Stomach (tissue), 9 donors: ENCODE data around the gene TMEM253. TPM values are rescaled to one million over a fixed set of nuclear protein-coding genes. Genes with fewer than 3 reads are reported as not detected.
A peak's percentile ranks its signal among the peaks of the same experiment; 100 is the strongest.

Source experiments
- DNase-seq, 2 donors: peaks; one replicate each; pipeline versions ENCODE4 v3.0.0 to v3.0.0-alpha.2; 2013 to 2019
- H3K27ac ChIP-seq, 5 donors: fragments of 200-600 bp in 4 of 5; sonication (generic) in 4 of 5; one replicate each; pipeline ENCODE4 v1.5.1; 2013 to 2019; ENCODE audit warnings: mild to moderate bottlenecking in 1 of 5, moderate library complexity in 1 of 5
- H3K27me3 ChIP-seq, 3 donors: fragments of 200-600 bp; sonication (generic); one replicate each; pipeline ENCODE4 v1.5.1; 2017 to 2019; ENCODE audit warnings: mixed run types in 1 of 3
- H3K36me3 ChIP-seq, 4 donors: fragments of 200-600 bp; sonication (generic); 1 replicate in 3 of 4; 2 replicates in 1 of 4; pipeline ENCODE4 v1.5.1; 2016 to 2019
- H3K4me1 ChIP-seq, 4 donors: fragments of 200-600 bp; sonication (generic); one replicate each; pipeline ENCODE4 v1.5.1; 2016 to 2019
- H3K4me3 ChIP-seq, 4 donors: fragments of 200-600 bp; sonication (generic) in 3 of 4; one replicate each; pipeline ENCODE4 v1.5.1; 2016 to 2019; ENCODE audit warnings: mild to moderate bottlenecking in 1 of 4
- H3K9me3 ChIP-seq, 4 donors: fragments of 200-600 bp; sonication (generic); one replicate each; pipeline ENCODE4 v1.5.1; 2016 to 2019
- CTCF ChIP-seq, 7 experiments: fragments of 450-650 bp in 4 of 7; fragments of 200-600 bp in 3 of 7; sonication (generic) in 3 of 7; IDR thresholded peaks; one replicate each; pipeline ENCODE4 v1.5.1; 2016 to 2019; ENCODE audit warnings: antibody characterized with exemption in 7 of 7, control low read depth in 2 of 7, mild to moderate bottlenecking in 1 of 7
- EP300 ChIP-seq: sonication (generic); formaldehyde crosslinking; IDR thresholded peaks from one replicate; pipeline ENCODE4 v1.6.1; 2017; ENCODE audit warnings: antibody characterized with exemption
- POLR2A ChIP-seq, 4 donors: fragments of 450-650 bp; IDR thresholded peaks; one replicate each; pipeline ENCODE4 v1.6.1; 2016; ENCODE audit warnings: antibody characterized with exemption in 4 of 4, control low read depth in 2 of 4, mild to moderate bottlenecking in 1 of 4, moderate library complexity in 1 of 4
- POLR2AphosphoS5 ChIP-seq, 3 donors: sonication (generic); formaldehyde crosslinking; IDR thresholded peaks; one replicate each; pipeline ENCODE4 v1.6.1; 2016; ENCODE audit warnings: antibody characterized with exemption in 3 of 3
- WGBS, 5 donors: extraction: QIAGEN DNeasy Blood & Tissue Kit in 3 of 5; methylation state at CpG; one replicate each; pipeline versions ENCODE4 v1.1.5 to v1.1.7; 2013 to 2018; 5-methylcytosine and 5-hydroxymethylcytosine counted together
- intact Hi-C: fragments of 100-400 bp; cut with DNase I; formaldehyde crosslinking; loops from one replicate; pipeline ENCODE4 v1.15.1; 2023; ENCODE audit warnings: low total_unique reads
- polyA plus RNA-seq, 3 donors: library from polyadenylated mRNA; stranded (reverse); fragments of 200-250 nt; gene quantifications; one replicate each; pipeline ENCODE4 v1.2.3, GENCODE V29; 2013
- total RNA-seq, 5 donors: library from RNA; depleted of rRNA; stranded (reverse); fragments of >200 nt; gene quantifications; one replicate each; pipeline versions ENCODE4 v1.1.0 to v1.2.3, GENCODE V29; 2014 to 2016
- donor health status: healthy with polysubstance abuse.
- donor health status: Bipolar disorder and iron deficiency.
- donor health status: healthy.

The TMEM253 gene
- total and polyA plus RNA-seq, 8 donors: 0.43 to 8.1 (median 1.1) TPM; not detected in 2

- WGBS, 5 donors: 59 to 86% (median 75%) methylated on average over 5 to 11 of the region's 11 CpGs
- Histone ChIP-seq H3K27ac (peak overlapping the region in 3 of 5 donors; percentile 34 to 72 (median 70)), H3K36me3 (peaks cover 45 to 99% (median 89%) of the 10 kb centered on the region in 4 donors), H3K27me3 (no peaks in the 10 kb centered on the region), H3K4me3 (no peak overlapping the region), H3K9me3 (no peaks in the 10 kb centered on the region), H3K4me1 (peaks cover 7 to 43% (median 19%) of the 10 kb centered on the region in 4 donors)
- intact Hi-C loops: loop anchor here (10.0 kb wide), 1 partner anchor 69 kb away; no protein-coding TSS in a partner anchor
- DNase-seq: no peak
- no peak for TF ChIP-seq CTCF (IDR thresholded peaks at IDR 0.05)
- TF ChIP-seq EP300: no peak
- TF ChIP-seq POLR2AphosphoS5 (IDR thresholded peaks at IDR 0.05): no peak
- no peak for TF ChIP-seq POLR2A (IDR thresholded peaks at IDR 0.05)
Measured at GRCh38 chr14:21083565-21084325, 17.1 kb upstream of the TMEM253 start.

GRCh38 chr14:21084396-21084795 lies 16.5 kb upstream of the TMEM253 start:
- intact Hi-C loops: loop anchor here (10.0 kb wide), 1 partner anchor 70 kb away; no protein-coding TSS in a partner anchor
- TF ChIP-seq POLR2AphosphoS5 (IDR thresholded peaks at IDR 0.05): no peak
- WGBS, 5 donors: 74 to 89% (median 82%) methylated on average over 2 of the region's 2 CpGs
- Histone ChIP-seq H3K27ac (peak overlapping the region in 4 of 5 donors; percentile 11 to 72 (median 64)), H3K9me3 (no peaks in the 10 kb centered on the region), H3K27me3 (no peaks in the 10 kb centered on the region), H3K4me3 (no peak overlapping the region), H3K36me3 (peaks cover 39 to 99% (median 89%) of the 10 kb centered on the region in 4 donors), H3K4me1 (peaks cover 7 to 46% (median 19%) of the 10 kb centered on the region in 4 donors)
- DNase-seq: no peak

GRCh38 chr14:21084998-21085853 lies 15.6 kb upstream of the TMEM253 start:
- Histone ChIP-seq H3K36me3 (peaks cover 36 to 99% (median 89%) of the 10 kb centered on the region in 4 donors), H3K4me1 (peaks cover 7 to 46% (median 19%) of the 10 kb centered on the region in 4 donors), H3K4me3 (peak overlapping the region in 1 of 4 donors; percentile 12), H3K27me3 (no peaks in the 10 kb centered on the region), H3K9me3 (no peaks in the 10 kb centered on the region), H3K27ac (peak overlapping the region in 4 of 5 donors; percentile 13 to 72 (median 64))
- DNase-seq: peak in 1 of 2 donors; percentile 63
- intact Hi-C loops: loop anchor here (10.0 kb wide), 1 partner anchor 70 kb away; no protein-coding TSS in a partner anchor
- 58 to 65% (median 62%) methylated on average over 16 to 17 of the region's 17 CpGs for WGBS, 5 donors
- TF ChIP-seq POLR2AphosphoS5 (IDR thresholded peaks at IDR 0.05): peak; percentile 20 to 44 (median 28)
- TF ChIP-seq POLR2A (IDR thresholded peaks at IDR 0.05): no peak

GRCh38 chr14:21086908-21087293 lies 14.0 kb upstream of the TMEM253 start:
- H3K9me3 ChIP-seq: no peaks in the 10 kb centered on the region
- no peaks in the 10 kb centered on the region for H3K27me3 ChIP-seq
- H3K4me3 ChIP-seq: no peak overlapping the region
- peaks cover 7 to 48% (median 20%) of the 10 kb centered on the region in 4 donors for H3K4me1 ChIP-seq
- no peak for TF ChIP-seq POLR2A (IDR thresholded peaks at IDR 0.05)
- TF ChIP-seq EP300: no peak
- no peak for TF ChIP-seq POLR2AphosphoS5 (IDR thresholded peaks at IDR 0.05)
- no peak for TF ChIP-seq CTCF (IDR thresholded peaks at IDR 0.05)
- peaks cover 24 to 99% (median 89%) of the 10 kb centered on the region in 4 donors for H3K36me3 ChIP-seq
- DNase-seq: no peak
- WGBS, 5 donors: 88 to 95% (median 88%) methylated on average over 4 of the region's 4 CpGs
- peak overlapping the region in 3 of 5 donors; percentile 4 to 67 (median 16) for H3K27ac ChIP-seq
- intact Hi-C loops: loop anchor here (10.0 kb wide), 1 partner anchor 72 kb away; no protein-coding TSS in a partner anchor
